NCI-H146 (cell line): ENCODE data around the gene SHMT1.
A peak's percentile ranks its signal among the peaks of the same experiment; 100 is the strongest.
"Not testable (repeated sequence)": the region's sequence is repeated elsewhere in the genome, so short reads cannot be mapped to it uniquely, and the experiment has no call there.

Source experiments
- DNase-seq: peaks from one replicate; lab custom pipeline; 2025; lab: John Stamatoyannopoulos, UW

SHMT1 gene

DNA sequence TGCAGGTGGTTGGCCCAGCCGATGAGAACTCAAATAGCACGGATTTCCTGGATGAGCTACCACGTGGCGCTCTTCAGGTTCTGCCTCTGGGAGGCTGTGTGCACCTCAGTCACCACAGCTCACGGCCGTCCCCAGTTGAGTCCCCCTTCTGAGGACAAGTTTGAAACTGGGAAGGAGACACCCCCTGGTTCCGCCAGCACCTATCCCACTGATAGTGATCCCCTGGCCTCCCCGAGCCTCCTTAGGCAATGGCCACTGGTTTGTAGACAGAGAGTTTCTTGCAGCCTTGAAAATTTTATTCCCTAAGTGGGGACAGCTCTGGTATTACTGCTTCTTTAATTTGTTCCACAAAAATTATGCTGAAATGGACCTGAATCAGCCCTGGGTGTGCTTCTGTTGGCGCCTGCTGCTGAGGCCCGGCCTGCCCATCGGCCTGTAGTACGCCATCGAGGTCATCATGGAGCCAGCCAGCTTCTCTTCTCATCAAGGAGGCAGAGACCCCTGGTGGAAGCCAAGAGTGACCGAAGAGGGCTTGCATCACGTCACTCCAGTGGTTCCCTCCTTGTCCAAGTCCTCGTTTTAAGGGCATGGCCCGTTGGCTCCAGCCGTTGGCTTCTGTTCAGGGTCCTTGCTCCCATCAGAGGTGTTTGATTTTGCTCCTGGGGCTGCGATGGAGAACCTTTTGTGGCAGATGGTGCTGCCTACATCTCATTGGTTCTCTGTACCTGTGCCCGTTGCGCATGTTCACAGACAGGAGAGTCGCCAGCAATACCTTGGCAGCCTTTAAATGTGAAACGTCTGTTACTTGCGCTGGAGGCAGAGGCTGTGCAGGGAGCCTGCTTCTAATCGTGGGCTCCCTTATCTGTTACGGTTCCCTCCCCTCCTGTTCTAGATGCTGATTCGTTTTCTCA, 39.0 kb downstream of the SHMT1 start:
- DNase-seq, result no peak

DNA sequence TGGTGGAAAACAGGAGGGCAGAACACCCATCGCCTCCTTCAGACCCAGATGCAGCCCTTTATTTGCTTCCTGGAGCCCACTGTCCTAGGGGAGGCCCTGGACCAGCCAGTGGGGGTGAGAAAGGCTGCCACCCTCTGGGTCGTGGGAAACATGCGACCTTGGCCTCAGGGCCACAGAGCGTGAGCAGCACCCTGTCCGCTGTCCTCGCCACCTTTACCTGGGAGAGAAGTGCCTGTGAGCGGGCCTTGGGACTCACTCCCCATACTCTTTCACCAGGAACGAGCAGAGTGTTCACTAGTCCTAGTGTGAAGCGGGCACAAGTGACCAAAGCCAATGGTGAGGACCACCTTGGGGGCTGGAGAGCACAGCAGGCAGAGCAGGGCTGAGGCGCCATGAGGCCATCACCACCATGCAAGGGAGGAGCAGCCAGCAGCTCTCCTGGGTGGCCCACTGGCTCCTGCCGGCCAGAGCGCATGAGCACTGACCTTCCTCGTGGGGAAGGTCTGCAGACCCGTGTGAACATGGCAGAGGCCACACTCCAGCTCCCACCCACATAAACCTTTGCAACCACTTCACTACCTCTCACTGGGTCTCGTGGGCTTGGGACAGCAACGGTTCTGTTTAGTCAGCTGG, 39.7 kb downstream of the SHMT1 start:
- DNase-seq, result no peak

DNA sequence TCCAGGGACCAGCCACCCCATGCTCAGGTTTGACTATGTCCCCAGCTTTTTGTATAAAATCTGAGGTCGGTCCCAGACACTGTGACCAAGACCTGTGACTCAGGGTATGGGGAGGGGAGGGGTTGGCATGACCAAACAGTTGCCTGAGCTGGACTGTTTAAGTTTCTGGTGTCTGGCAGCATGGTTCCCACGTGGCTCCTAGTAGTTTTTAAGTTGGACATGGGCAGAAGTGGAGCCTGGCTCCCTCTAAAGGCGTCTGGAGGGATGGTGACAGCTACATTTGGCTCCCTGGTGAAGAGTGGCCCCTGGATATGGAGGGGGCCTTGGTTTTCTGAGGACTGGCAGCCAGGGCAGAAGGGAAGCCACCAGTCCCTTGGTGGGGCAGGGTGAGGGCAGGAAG, 40.3 kb downstream of the SHMT1 start:
- no peak for DNase-seq

DNA sequence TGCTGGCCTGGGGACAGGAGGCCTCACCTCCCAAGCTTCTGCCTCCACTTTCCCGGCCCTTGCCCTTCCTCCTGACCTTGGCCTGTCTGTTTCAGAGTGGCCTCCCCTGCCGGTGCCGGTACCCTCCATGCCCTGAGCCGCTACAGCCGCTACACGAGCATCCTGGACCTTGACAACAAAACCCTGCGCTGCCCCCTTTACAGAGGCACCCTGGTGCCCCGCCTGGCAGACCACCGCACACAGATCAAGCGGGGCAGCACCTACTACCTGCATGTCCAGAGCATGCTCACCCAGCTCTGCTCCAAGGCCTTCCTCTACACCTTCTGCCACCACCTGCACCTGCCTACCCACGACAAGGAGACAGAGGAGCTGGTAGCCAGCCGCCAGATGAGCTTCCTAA, 40.8 kb downstream of the SHMT1 start:
- no peak for DNase-seq

DNA sequence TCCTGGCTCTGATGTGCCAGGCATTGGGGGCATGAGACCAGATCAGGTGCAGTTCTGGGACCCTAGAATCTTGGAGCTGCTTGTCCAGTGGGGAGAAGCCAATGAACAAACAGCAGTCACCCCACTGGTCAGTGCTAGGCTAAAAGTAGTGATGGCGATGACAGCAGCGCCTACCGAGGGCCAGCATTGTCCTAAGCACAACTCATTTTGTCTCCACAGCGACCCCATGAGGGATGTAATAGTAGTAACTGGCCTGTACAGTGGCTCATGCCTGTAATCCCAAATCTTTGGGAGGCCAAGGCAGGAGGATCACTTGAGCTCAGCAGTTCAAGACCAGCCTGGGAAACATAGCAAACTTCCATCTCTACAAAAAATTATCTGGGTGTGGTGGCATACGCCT, 42.0 kb downstream of the SHMT1 start:
- no peak for DNase-seq

DNA sequence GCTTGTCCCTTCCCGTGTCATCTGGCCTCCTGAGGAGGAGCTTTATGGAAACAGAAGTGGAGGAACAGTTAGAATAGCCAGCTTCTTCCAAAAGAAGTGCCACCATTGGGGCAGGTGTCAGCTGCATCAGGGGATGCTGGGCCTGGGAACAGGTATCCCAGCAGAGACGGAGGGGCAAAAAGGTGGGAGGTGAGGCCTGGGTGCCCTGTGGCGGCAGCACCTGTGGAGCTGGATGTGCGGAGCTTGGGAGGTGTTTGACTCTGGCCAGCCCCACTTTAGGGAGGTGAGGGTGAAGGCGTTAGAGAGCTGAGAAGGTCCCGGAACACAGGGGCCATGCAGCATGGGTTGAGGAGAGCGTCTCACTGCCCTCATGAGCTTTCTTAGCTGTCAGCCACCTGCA, 43.0 kb downstream of the SHMT1 start:
- DNase-seq, result no peak

GRCh38 chr17:18319604-18320256, 43.6 kb downstream of the SHMT1 start:
- DNase-seq, result peak; percentile 6

- no peak for DNase-seq
Measured at GRCh38 chr17:18318771-18319450, 44.4 kb downstream of the SHMT1 start.

GRCh38 chr17:18318117-18318516, 45.2 kb downstream of the SHMT1 start:
- no peak for DNase-seq

- DNase-seq, result no peak
Measured at GRCh38 chr17:18315961-18316360, 47.4 kb downstream of the SHMT1 start.

- DNase-seq, result no peak
Measured at GRCh38 chr17:18315562-18315922, 47.8 kb downstream of the SHMT1 start.

DNA sequence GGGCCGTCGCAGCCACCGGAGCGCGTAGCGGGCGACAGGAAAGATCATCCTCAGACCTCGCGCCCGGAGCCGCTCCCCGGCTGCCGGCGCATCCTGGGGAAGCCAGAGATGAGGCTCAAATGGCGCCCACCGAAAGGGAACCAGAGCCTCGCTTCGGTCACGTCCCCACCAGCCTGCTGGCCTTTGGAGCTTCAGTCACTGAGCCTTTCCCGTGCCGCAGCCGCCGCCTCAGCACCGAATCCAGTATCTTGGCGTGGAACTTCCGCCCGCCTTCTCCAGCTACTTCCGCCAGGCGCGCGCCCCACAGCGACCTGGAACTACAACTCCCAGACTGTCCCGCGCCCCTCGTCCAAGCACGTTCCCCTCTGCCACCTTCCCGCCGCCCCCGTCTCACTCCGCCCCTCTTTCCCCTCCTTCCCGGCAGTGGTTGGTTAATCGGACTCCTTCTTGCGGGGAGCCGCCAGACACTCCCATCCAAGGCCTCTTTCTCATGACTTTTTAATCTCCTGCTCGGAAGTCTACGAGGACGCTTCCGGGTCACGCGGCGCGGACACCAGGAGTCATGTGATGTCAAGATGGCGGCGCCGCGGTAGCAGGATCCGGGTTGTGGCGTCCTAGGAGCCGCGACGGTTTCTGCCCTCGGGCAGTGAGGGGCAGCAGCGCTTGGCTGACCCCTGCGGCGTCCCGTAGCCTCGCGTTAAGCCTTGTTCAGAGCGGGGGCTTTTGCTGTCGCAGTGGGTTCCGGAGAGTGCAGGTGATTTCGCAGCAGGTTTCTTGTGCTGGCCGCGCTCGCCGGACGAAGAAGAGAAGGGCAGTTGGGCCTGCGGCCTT, 48.4 kb downstream of the SHMT1 start, which contains the start of the genes SMCR8 and TOP3A:
SMCR8 (plus strand) TSS at position 563 of the 831 bp plus-strand sequence. CDS start 497 bp downstream, outside the sequence.
TOP3A (minus strand) TSS at position 264 of the 831 bp plus-strand sequence; CDS start at position 48, 216 bp downstream.
- DNase-seq, result peak; percentile 96

- peak; percentile 30 for DNase-seq
Measured at GRCh38 chr17:18314059-18314730, 49.2 kb downstream of the SHMT1 start.

DNA sequence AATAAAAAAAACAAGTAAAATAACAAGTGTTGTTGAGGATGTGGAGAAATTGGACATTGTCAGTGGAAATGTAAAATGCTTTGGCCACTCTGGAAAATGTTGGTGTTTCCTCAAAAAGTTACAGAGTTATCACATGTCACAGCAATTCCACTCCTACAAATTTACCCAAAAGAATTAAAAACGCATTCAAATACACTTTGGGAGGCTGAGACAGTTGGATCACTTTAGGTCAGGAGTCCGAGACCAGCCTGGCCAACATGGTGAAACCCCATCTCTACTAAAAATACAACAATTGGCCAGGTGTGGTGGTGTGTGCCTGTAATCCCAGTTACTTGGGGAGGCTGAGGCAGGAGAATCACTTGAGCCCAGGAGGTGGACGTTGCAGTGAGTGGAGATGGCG, 54.1 kb downstream of the SHMT1 start:
- DNase-seq, result no peak

- DNase-seq, result not testable (repeated sequence)
Measured at GRCh38 chr17:18303206-18303605, 60.1 kb downstream of the SHMT1 start.

GRCh38 chr17:18300725-18301480, 62.4 kb downstream of the SHMT1 start:
- no peak for DNase-seq

DNA sequence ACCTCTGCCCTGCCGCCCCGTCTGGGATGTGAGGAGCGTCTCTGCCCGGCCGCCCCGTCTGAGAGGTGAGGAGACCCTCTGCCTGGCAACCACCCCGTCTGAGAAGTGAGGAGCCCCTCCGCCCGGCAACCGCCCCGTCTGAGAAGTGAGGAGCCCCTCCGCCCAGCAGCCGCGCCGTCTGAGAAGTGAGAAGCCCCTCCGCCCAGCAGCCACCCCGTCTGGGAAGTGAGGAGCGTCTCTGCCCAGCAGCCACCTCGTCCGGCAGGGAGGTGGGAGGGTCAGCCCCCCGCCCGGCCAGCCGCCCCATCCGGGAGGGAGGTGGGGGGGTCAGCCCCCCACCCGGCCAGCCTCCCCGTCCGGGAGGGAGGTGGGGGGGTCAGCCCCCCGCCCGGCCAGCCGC, 65.3 kb downstream of the SHMT1 start:
- DNase-seq, result not testable (repeated sequence)

DNA sequence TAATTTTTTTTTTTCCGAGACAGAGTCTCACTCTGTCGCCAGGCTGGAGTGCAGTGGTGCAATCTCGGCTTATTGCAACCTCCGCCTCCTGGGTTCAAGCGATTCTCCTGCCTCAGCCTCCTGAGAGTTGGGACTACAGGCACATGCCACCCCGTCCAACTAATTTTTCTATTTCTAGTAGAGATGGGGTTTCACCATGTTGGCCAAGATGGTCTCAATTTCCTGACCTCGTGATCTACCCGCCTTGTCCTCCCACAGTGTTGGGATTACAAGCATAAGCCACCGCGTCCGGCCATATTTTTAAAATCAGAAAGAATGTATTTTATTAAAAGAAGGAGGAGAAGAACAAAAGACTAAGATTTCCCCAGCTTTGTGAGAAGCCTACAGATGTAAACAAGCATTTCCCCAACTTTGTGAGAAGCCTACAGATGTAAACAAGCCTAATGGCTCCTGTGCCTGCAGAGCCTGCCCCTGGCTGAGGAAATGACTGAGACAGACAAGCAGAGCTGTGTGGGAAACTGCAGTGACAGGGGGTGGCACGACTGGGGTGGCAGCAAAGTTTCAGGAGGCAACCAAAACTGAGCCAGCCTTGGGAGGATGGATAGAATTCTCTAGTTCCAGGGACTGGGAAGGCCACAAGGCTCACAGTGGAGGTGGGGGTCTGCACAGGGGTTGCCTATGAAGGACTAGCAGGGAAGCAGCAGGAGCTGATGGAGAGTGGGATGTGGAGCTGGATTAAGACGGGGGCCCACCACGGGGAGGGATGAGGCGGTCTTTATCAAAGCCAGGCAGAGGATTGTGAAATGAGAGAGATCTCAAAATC, 71.4 kb downstream of the SHMT1 start:
- DNase-seq, result no peak

- no peak for DNase-seq
Measured at GRCh38 chr17:18285296-18285695, 78.1 kb downstream of the SHMT1 start.
